Sigmoid colon (tissue), 4 donors: ENCODE results near the gene PCNT.

Experiments used
- POLR2AphosphoS5 ChIP-seq, 4 donors: sonication (generic); formaldehyde crosslinking; IDR thresholded peaks; one replicate each; pipeline ENCODE4 v1.6.1; 2017; ENCODE audit warnings: antibody characterized with exemption in 4 of 4
- TF ChIP-seq, protein P1 (sequence below), 4 experiments: fragments of 450-650 bp in 3 of 4; fragments of 200-600 bp in 1 of 4; IDR thresholded peaks; one replicate each; pipeline ENCODE4 v1.5.1; 2016 to 2019; ENCODE audit warnings: antibody characterized with exemption in 4 of 4, mild to moderate bottlenecking in 3 of 4, moderate library complexity in 2 of 4

DNA sequence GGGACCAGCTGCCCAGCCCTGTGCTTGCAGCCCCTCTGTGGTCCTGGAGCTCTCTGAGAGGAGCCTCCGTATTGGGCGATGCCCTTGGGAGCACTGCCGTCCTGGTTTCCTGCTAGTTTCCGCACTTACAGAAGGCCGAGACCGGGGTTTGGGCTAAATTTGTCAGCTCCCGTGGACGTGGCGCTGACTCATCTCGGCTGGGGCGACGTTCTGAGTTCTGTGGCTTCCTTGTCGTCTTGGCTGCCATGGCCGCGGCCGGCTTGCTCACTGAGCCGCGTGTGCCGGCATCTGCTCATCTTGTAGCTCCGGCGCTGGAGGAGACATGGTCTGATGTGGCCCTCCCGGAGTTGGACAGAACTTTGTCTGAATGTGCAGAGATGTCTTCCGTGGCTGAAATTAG, 64.9 kb downstream of the PCNT start:
- TF ChIP-seq, protein P1, sequence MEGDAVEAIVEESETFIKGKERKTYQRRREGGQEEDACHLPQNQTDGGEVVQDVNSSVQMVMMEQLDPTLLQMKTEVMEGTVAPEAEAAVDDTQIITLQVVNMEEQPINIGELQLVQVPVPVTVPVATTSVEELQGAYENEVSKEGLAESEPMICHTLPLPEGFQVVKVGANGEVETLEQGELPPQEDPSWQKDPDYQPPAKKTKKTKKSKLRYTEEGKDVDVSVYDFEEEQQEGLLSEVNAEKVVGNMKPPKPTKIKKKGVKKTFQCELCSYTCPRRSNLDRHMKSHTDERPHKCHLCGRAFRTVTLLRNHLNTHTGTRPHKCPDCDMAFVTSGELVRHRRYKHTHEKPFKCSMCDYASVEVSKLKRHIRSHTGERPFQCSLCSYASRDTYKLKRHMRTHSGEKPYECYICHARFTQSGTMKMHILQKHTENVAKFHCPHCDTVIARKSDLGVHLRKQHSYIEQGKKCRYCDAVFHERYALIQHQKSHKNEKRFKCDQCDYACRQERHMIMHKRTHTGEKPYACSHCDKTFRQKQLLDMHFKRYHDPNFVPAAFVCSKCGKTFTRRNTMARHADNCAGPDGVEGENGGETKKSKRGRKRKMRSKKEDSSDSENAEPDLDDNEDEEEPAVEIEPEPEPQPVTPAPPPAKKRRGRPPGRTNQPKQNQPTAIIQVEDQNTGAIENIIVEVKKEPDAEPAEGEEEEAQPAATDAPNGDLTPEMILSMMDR (IDR thresholded peaks at IDR 0.05), result no peak
- no peak for TF ChIP-seq POLR2AphosphoS5 (IDR thresholded peaks at IDR 0.05)
